Islet of Langerhans (tissue), 1 donor: ENCODE results near the gene ELAPOR1.

Source experiments
- FAIRE-seq: peaks from one replicate; lab custom pipeline; 2011; peaks lifted over from hg19 to GRCh38; lab: Jason Lieb, UNC

Gene ELAPOR1, protein sequence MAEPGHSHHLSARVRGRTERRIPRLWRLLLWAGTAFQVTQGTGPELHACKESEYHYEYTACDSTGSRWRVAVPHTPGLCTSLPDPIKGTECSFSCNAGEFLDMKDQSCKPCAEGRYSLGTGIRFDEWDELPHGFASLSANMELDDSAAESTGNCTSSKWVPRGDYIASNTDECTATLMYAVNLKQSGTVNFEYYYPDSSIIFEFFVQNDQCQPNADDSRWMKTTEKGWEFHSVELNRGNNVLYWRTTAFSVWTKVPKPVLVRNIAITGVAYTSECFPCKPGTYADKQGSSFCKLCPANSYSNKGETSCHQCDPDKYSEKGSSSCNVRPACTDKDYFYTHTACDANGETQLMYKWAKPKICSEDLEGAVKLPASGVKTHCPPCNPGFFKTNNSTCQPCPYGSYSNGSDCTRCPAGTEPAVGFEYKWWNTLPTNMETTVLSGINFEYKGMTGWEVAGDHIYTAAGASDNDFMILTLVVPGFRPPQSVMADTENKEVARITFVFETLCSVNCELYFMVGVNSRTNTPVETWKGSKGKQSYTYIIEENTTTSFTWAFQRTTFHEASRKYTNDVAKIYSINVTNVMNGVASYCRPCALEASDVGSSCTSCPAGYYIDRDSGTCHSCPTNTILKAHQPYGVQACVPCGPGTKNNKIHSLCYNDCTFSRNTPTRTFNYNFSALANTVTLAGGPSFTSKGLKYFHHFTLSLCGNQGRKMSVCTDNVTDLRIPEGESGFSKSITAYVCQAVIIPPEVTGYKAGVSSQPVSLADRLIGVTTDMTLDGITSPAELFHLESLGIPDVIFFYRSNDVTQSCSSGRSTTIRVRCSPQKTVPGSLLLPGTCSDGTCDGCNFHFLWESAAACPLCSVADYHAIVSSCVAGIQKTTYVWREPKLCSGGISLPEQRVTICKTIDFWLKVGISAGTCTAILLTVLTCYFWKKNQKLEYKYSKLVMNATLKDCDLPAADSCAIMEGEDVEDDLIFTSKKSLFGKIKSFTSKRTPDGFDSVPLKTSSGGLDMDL

DNA sequence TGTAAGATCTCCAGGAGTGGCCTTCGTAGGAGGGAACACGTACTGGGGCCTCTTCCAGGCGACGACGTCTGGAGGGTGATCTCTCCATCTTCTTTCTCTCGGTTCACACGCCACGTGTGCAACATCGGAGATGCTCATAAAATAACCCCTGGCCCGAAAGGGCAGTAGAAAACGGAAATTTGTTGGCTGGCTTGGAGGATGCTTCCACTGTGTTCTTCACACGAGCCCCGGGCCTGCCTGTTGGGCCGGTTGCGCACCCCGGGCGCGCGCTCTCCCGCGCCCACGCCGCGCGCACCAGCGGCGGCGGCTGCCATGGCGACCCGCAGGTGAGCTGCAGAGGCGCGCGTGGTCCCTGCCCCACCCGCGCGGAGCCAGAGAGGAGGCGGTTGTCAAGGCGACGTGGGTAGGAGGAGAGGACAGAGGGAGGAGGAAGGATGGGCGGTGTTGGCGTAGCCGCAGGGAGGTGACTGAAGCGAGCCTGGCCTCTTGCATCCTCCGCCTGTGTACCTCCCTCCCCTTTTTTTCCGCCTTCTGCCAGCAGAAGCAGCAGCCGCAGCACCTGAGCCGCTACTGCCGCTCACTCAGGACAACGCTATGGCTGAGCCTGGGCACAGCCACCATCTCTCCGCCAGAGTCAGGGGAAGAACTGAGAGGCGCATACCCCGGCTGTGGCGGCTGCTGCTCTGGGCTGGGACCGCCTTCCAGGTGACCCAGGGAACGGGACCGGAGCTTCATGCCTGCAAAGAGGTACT, at the start of gene ELAPOR1:
ELAPOR1 (plus strand) TSS at position 526 of the 752 bp plus-strand sequence; CDS start at position 595, 69 bp downstream.
- FAIRE-seq, result no peak

DNA sequence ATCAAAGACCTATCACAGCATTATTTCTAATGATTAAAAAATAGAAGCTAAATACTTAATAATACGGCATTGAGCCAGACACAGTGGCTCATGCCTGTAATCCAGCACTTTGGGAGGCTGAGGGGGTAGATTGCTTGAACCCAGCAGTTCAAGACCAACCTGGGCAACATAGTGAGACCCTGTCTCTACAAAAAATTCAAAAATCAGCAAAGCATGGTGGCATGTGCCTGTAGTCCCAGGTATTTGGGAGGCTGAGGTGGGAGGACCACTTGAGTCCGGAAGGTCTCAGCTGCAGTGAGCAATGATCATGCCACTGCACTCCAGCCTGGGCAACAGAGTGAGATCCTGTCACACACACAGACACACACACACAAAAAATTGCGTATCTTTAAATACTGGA, 48.8 kb upstream of the ELAPOR1 start:
- no peak for FAIRE-seq

DNA sequence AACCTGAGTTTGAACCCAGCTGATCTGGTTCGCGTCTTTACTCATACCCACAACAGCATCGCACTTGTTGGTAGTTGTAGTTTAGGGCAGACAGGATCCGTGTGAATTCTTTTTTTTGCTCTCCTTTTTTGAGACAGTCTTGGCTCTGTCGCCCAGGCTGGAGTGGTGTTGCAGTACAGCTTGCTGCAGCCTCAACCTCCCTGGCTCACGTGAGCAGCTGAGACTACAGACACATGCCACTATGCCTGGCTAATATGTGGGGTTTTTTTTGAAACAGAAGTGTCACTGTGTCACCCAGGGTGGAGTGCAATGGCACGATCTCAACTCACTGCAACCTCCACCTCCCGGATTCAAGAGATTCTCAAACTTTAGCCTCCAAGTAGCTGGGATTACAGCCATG, 46.0 kb upstream of the ELAPOR1 start:
- FAIRE-seq, result no peak

DNA sequence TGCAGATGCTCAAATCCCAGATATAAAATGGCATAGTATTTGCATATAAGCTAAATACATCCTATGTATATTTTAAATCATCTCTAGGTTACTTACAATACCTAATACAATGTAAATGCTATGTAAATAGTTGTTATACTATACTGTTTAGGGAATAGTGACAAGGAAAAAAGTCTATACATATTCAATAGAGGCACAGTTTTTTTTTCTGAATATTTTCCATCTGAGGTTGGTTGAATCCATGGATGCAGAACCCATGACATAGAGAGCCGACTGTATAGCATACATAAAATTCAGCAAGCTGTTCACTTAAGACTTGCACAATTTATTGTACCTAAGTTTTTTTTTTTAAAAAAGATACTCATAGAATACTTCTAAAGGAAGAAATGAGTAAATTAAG, 44.6 kb upstream of the ELAPOR1 start:
- no peak for FAIRE-seq

DNA sequence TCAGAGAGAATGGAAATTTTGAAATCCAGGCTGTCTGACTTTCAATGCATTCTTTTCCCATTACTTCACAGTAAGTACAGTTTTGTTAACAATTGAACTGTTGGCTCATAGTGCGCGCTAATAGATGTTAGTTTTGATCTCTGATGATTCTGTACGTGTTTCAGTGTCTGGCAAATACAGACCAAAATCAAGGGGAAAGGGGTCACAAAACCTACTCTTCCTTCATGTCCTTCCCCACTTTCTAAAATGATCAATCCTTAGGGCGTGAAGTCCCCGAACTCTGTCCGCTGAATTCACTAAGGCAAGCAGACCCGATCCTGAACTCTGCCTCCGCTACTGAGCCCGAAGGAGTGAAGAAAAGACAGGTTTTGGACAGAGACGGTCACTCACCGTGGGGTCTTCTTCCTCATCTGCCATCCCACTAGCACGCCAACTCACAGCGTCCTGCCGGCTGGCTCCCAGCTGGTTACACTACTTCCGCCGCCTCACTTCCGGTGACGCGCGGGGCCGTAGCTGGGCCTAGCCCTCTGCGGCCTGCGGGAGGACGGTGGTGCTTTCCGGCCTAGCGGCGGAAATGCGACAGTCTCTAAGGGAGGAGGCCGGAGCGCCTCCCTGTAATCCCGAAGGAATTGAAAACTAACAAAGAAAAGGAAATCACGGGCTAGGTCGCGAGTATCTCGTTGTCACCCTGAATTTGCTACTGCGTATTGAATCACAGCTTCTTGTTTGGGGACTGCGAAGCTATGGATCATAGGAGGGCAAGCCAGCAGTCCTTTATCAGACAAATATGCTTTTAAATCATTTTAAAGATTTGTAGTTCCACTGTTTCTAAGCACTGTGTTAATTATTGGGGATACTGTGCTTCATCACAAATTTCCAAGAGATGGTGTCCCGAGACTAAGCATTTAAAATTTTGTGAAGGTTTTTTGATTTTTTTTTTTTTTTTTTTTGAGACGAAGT, 38.1 kb upstream of the ELAPOR1 start, which contains the start of gene TAF13:
TAF13 (minus strand) TSS at position 473 of the 960 bp plus-strand sequence; CDS start at position 417, 56 bp downstream.
- no peak for FAIRE-seq

DNA sequence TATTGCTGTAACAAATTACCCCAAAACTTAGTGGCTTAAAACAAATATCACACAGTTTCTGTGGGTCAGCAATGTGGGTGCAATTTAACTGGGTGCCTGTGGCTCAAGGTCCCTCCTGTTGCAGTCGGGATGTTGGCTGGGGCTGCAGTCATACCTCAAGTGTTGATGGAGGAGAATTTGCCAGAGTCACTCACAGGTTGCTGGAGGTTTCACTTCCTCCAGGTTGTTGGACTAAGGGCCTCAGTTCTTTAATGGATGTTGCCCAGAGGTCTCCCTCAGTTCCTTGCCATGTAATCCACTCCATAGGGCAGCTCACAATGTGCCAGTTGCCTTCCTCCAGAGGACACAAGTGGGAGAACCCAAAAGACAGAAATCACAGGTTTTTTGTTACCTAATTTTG, 35.6 kb upstream of the ELAPOR1 start:
- FAIRE-seq, result no peak

DNA sequence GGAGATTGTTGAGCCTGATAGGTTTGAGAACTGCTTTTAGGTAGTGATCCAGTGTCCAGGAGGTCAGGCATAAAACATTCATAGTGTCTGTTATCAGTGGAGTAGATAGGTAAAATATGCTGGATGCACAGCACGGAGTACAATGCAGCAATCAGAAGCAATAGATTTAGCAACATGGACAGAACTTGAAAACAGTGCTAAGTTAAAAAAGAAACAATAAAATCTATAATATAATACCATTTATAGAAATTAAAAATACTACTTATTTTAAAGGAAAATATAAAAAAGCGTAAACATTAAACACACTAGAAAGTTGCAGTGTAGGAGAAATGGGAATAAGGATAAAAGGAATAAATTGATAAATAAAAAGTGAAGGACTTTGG, 34.7 kb upstream of the ELAPOR1 start:
- FAIRE-seq, result no peak

DNA sequence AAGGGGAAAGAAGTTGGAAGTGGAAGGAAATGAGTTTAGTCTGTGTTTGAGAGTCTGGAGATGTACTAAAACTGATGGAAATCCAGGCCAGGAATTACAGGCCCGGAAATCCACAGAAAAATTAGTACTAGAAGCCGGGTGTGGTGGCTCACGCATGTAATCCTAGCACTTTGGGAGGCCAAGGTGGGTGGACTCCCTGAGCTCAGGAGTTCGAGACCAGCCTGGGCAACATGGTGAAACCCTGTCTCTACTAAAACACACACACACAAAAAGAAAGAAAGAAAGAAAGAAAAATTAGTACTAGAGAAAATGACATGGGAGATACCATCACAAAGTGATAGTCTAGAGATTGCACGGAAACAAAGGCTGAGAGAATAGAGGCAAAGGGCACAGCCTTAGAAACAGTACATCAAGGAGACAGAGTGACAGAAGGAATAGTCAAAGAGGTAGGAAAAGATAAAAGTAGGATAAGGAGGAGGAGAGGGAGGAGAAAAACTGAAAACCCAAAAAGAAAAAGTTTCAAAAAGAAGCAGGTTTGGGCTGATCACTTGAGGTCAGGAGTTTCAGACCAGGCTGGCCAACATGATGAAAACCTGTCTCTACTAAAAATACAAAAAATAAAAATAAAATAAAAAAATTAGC, 33.4 kb upstream of the ELAPOR1 start:
- no peak for FAIRE-seq

DNA sequence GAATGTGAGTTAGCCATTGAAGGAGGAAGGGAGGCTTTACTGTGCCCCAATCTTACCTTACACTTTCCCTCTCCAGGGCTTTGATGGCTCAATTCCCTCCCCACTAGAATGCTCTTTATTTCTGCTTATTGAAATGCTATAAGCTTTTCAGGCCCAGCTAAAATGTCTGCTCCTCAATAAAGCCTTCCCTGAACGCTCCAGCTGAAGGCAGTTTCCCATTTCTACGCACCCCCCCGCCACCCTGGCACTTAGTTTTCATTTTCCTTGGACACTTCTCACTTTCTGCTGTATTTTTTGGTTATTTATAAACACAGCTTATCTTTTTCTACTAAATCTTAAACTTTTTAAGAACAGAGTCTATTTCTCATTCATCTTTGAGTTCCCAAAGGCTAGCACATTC, 30.4 kb upstream of the ELAPOR1 start:
- FAIRE-seq, result no peak

DNA sequence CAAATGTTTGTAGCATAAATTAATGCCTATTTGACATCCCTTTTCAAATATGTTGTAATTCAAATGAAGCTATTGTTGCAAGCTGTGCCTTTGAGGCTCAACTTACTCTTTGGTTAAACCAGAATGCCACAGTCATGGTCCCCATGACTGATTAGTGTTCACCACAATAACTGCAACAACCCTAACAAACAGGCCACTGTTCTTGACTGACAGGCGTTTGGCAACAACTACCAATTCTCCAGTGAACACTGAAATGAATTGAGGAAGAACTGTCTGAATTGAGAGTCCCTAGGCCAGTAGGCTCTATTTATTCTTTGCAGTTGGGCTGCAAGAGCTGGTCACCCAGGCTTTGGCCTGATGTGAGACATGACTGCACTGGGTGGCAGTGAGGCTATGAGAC, 30.0 kb upstream of the ELAPOR1 start:
- FAIRE-seq, result no peak

DNA sequence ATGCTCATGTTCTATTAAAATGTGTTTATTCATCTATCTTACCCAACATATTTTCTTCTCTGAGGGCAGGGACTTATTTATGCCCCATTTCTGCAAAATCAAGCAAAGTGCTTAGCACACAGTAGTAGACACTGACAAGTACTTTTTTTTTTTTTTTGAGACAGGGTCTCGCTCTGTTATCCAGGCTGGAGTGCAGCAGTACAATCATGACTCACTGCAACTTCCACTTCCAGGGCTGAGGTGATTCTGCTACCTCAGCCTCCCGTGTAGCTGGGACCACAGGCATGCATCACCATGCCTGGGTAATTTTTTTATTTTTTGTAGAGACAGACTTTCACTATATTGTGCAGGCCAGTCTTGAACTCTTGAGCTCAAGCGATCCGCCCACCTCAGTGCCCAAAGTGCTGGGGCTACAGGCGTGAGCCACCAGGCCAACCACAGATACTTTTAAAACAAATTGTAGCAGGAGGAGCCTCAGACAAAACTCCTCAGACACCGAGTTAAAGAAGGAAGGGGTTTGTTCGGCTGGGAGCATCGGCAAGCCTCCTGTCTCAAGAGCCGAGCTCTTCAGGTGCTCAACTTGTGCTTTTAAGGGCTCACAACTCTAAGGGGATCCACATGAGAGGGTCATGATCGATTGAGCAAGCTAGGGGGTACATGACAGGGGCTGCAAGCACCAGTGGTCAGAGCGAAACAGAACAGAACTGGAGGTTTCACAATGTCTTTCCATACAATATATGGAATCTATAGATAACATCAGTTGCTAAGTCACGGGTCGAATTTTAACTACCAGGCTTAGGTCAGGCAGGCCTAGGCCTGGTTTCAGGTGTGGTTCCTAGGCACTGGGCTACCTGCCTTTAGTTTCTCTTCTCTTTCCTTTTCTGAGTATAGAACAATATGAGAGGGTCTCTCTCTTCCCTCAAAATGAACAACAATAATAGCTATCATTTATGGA, 29.1 kb upstream of the ELAPOR1 start:
- no peak for FAIRE-seq

DNA sequence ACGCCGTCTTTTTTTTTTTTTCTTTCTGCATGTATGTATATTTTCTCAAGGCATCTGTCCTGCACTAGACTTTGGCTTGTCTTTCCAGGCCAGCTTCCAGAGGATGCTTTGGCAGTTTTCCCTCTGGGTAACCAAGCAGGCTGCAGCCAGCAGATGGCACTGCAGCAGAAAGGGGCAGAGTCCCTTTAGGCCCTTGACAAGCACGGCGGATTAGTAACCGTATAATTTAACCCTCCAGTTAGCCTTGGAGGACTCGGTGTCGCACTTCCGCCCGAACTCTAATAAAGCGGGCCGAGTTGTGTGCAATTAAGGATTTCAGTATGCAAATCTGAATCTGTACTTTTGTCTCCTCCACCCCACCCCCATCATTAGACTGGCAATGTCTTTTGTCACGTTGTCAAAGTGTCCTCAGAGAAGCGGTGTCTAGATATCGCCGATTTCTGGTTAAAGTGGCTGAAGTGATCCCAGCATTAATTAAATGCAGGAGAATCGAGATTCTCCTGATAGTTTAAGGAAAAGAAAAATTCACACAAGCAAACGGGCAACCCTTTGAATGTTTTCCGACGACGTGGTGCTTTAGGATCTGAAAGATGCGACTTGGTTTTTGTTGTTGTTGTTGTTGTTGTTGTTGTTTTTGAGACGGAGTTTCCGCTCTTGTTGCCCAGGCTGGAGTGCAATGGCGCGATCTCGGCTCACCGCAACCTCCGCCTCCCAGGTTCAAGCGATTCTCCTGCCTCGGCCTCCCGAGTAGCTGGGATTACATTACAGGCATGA, 24.5 kb upstream of the ELAPOR1 start:
- no peak for FAIRE-seq

DNA sequence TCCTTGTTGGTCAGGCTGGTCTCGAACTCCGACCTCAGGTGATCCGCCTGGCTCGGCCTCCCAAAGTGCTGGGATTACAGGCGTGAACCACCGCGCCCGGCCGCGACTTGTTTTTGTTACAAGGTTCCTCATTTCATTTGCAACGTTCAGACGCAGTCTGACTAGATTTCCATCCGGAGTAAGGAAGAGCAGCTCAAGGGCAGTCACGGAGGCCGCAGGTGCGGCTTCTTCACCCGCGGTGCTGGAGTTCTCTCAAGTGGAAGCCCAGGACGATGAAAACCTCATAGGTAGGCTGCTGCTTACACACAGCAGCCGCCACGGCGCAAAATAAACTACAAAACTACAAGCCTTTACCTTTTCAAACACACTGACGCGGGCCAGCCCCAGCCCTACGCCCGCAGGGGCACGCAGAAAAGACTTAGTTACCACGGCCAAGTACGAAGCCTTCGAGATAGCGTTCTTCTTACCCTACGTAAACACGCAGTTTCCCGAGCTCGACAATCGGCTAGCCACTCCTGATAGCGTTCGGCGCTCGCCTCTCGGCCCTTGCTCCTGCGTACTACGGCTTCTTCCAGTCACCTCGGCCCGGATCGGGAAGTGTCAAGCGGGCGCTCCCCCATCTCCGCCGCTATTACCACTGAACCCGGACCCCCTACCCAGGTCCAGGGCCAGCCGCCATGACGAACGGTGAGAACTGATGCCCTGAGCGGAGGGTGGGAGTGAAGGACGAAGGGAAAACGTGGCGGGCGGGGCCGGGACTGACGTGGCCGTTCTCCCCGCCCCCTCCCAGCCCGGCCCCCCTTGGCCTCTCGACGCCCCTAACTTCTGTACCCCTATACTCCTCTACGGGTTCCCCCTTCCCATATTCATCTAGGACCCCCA, 23.5 kb upstream of the ELAPOR1 start, which contains the start of gene TMEM167B:
TMEM167B (plus strand) TSS at position 569 of the 882 bp plus-strand sequence; CDS start at position 678, 109 bp downstream.
- no peak for FAIRE-seq

DNA sequence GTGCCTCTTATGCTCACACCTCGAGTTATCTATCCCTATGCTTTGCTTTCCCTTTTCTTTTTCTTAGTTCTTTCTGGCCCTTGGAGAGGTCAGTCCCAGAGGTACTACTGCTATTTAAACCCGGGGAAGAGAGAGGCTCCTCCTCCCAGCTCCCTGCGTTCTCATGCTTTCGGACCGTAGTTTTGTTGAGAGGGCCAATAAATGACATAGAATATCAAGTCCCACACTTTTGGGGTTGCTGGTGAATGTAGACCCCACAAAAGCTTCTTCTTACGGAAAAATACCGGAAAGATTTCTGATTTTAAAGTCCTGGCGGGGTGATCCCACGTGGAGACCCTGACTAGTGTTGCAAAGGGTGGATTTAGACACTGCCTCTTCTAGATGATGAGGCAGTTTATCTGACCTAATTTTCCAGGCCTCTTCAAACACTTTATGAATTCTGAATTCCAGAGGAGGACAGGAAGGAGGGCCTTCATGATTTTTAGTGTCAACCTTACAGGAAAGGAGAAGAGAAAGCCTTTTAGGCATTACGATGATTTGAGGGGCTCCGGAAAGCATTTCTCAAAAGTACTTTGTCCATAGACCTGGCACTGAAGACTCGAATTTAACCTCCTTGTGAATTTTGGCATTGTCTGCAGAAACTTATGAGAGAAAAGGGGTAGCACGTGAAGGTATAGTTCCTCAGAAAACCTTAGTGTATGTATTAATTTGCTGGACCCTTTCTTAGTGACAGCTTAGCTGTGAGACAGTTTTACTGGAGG, 22.7 kb upstream of the ELAPOR1 start:
- FAIRE-seq, result no peak

DNA sequence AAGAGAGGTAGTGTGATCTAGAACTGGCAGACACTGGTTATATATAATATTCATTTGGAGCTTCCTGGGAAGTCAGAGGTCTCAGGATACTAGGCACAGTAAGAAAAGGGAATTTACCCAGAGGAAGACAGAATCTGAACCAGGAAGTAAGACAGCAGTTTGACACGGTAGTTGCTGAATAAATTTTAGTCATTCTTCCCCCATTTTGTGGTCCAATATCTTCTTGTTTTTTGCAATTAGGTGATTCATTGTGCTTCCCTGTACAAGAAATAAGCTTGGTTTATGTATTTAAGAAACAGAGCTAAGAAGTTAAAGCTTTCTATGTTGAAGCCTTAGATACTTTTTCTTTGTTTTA, 22.1 kb upstream of the ELAPOR1 start:
- no peak for FAIRE-seq

DNA sequence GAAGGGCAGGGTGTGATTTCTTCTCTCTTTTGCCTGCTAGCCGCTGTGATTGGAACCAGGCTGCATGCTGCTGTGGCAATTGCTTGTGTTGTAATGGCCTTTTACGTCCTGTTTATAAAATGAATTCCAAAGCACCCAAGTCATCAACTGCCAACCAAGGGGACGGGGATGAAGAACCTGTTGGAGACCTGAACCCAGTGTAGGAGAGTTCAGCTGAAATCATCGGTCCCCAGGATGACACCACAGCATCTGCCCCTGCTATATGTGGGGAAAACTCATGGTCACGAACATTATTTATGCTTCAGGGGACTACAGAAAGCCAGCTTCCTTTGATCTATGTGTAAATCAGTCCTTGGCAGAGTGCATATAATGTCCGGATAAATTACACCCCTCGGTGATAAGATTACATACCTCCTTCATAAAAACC, 19.5 kb upstream of the ELAPOR1 start:
- no peak for FAIRE-seq

DNA sequence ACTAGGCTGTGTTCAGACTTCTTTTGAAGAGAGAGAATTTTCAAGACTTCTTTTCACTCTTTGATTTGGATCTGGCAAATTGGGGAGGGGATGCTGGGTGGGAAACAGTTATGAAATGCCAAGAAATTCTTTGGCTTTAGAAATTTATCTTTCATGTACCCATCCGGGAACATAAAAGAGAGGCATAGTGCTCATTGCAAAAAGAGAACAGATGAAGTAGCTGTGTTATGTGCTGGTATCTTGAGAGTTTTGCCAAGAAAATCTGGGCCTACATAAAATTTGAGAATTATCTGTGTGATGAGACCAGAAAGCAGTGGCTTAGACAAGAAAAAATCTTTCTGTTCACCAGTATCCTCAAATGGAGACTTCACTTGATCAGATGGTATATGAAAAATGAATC, 19.0 kb upstream of the ELAPOR1 start:
- FAIRE-seq, result no peak
